ENCODE measurements around the gene PICK1. TPM values are rescaled to one million over a fixed set of nuclear protein-coding genes. Genes with fewer than 3 reads are reported as not detected.

Gene PICK1
- total RNA-seq, 1 experiment from 2014 or later: 45.5 TPM

GRCh38 chr22:38088629-38089473, 31.6 kb downstream of the PICK1 start:
- POLR2A ChIA-PET (ENCODE audit: unreplicated experiment): no interaction called here
- DNase-seq (no peak), ATAC-seq (no peak)
- no peak overlapping the region for H3K4me2 ChIP-seq (ENCODE audit: low read length)
- no peaks in the 10 kb centered on the region for H3K79me2 ChIP-seq (ENCODE audit: low read length)
- H3K4me3 ChIP-seq (ENCODE audit: low read length): no peak overlapping the region
- no peaks in the 10 kb centered on the region for H3K4me1 ChIP-seq (ENCODE audit: insufficient read depth, low read length)
- H3K36me3 ChIP-seq (ENCODE audit: low read depth, low read length): no peaks in the 10 kb centered on the region
- H4K20me1 ChIP-seq (ENCODE audit: low read length): no peaks in the 10 kb centered on the region
- no peak overlapping the region for H2AFZ ChIP-seq (ENCODE audit: low read length)
- no peaks in the 10 kb centered on the region for H3K27me3 ChIP-seq (ENCODE audit: low read length)
- H3K9ac ChIP-seq (ENCODE audit: low read length): no peak overlapping the region
- no peaks in the 10 kb centered on the region for H3F3A ChIP-seq (ENCODE audit: low read length, unreplicated experiment)
- no peaks in the 10 kb centered on the region for H3K9me2 ChIP-seq (replicated peaks; ENCODE audit: low read length)
- no peak overlapping the region for H3K27ac ChIP-seq (ENCODE audit: low read length)
- intact Hi-C loops (cut with micrococcal nuclease): no loop called here
- CTCF ChIA-PET: no interaction called here
- TF ChIP-seq EZH2phosphoT487 (IDR thresholded peaks at IDR 0.05; ENCODE audit: borderline replicate concordance, low read length): no peak
- TF ChIP-seq CTCF (conservative IDR thresholded peaks at IDR 0.05; ENCODE audit: low read depth, low read length): no peak
- no peak for TF ChIP-seq EZH2 (IDR thresholded peaks at IDR 0.05; ENCODE audit: low read length, unreplicated experiment)
- H3K9me3 ChIP-seq (ENCODE audit: low read length): no peaks in the 10 kb centered on the region
- no TSS peak for BruUV-seq (replicated peaks)

DNA sequence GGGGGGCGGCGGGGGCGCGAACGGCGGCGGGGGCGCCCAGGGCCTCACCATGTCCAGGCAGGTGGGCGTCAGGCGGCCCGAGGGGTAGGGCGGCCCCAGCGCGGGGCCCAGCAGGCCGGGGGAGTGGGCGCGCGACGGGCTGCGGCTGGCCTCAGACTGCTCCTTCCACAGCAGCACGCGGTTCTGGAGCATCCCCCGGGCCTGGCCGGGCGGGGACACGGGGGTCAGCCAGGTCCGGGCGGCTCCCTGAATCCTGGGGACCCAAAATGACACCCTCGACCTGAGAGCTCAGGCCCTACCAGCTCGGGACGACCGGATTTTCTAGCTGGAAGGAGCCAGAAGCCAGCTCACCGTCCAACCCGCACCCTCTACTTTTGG, 32.3 kb downstream of the PICK1 start:
- no TSS peak for BruUV-seq (replicated peaks)
- Histone ChIP-seq H3K27me3 (ENCODE audit: low read length) (no peaks in the 10 kb centered on the region), H3K9ac (ENCODE audit: low read length) (no peak overlapping the region), H3K9me3 (ENCODE audit: low read length) (no peaks in the 10 kb centered on the region), H3K9me2 (replicated peaks; ENCODE audit: low read length) (no peaks in the 10 kb centered on the region), H4K20me1 (ENCODE audit: low read length) (no peaks in the 10 kb centered on the region), H2AFZ (ENCODE audit: low read length) (no peak overlapping the region), H3K4me2 (ENCODE audit: low read length) (no peak overlapping the region), H3F3A (ENCODE audit: low read length, unreplicated experiment) (no peaks in the 10 kb centered on the region), H3K4me1 (ENCODE audit: insufficient read depth, low read length) (no peaks in the 10 kb centered on the region), H3K79me2 (ENCODE audit: low read length) (no peaks in the 10 kb centered on the region), H3K4me3 (ENCODE audit: low read length) (no peak overlapping the region), H3K27ac (ENCODE audit: low read length) (no peak overlapping the region), H3K36me3 (ENCODE audit: low read depth, low read length) (no peaks in the 10 kb centered on the region)
- ATAC-seq: no peak
- intact Hi-C loops (cut with micrococcal nuclease): no loop called here
- no peak for DNase-seq
- no peak for TF ChIP-seq CTCF (conservative IDR thresholded peaks at IDR 0.05; ENCODE audit: low read depth, low read length)
- TF ChIP-seq EZH2 (IDR thresholded peaks at IDR 0.05; ENCODE audit: low read length, unreplicated experiment): no peak
- TF ChIP-seq EZH2phosphoT487 (IDR thresholded peaks at IDR 0.05; ENCODE audit: borderline replicate concordance, low read length): no peak
- ChIA-PET CTCF (no interaction called here), POLR2A (ENCODE audit: unreplicated experiment) (no interaction called here)

GRCh38 chr22:38097058-38097457, 39.9 kb downstream of the PICK1 start:
- Histone ChIP-seq H3K27ac (ENCODE audit: low read length) (no peak overlapping the region), H3K4me3 (ENCODE audit: low read length) (no peak overlapping the region), H4K20me1 (ENCODE audit: low read length) (no peaks in the 10 kb centered on the region), H3K4me2 (ENCODE audit: low read length) (no peak overlapping the region), H2AFZ (ENCODE audit: low read length) (no peak overlapping the region), H3K9ac (ENCODE audit: low read length) (no peak overlapping the region), H3K79me2 (ENCODE audit: low read length) (no peaks in the 10 kb centered on the region), H3K27me3 (ENCODE audit: low read length) (no peaks in the 10 kb centered on the region), H3K4me1 (ENCODE audit: insufficient read depth, low read length) (no peaks in the 10 kb centered on the region), H3K9me2 (replicated peaks; ENCODE audit: low read length) (no peaks in the 10 kb centered on the region), H3K9me3 (ENCODE audit: low read length) (no peaks in the 10 kb centered on the region), H3K36me3 (ENCODE audit: low read depth, low read length) (no peaks in the 10 kb centered on the region), H3F3A (ENCODE audit: low read length, unreplicated experiment) (no peaks in the 10 kb centered on the region)
- ATAC-seq (no peak), DNase-seq (no peak)
- POLR2A ChIA-PET (ENCODE audit: unreplicated experiment): no interaction called here
- intact Hi-C loops (cut with micrococcal nuclease): no loop called here
- TF ChIP-seq CTCF (conservative IDR thresholded peaks at IDR 0.05; ENCODE audit: low read depth, low read length) (no peak), EZH2 (IDR thresholded peaks at IDR 0.05; ENCODE audit: low read length, unreplicated experiment) (no peak), EZH2phosphoT487 (IDR thresholded peaks at IDR 0.05; ENCODE audit: borderline replicate concordance, low read length) (no peak)
- CTCF ChIA-PET: no interaction called here
- BruUV-seq (replicated peaks): no TSS peak

Data from PC-3 (cell line).